HG02623 (cell line): ENCODE data around the gene SLC35F3.

Experiments
- ATAC-seq: cut with Tn5 transposase; IDR thresholded peaks from one replicate; pipeline ENCODE4 v1.9.1; 2021; ENCODE audit warnings: moderate library complexity; ENCODE audit not compliant: unreplicated experiment

The SLC35F3 gene

GRCh38 chr1:233909195-233909594, 4.7 kb downstream of the SLC35F3 start:
- no peak for ATAC-seq

GRCh38 chr1:233912447-233912846, 8.0 kb downstream of the SLC35F3 start:
- no peak for ATAC-seq

GRCh38 chr1:233912909-233913308, 8.4 kb downstream of the SLC35F3 start:
- no peak for ATAC-seq

- no peak for ATAC-seq
Observed at GRCh38 chr1:233916706-233917105, 12.2 kb downstream of the SLC35F3 start.

GRCh38 chr1:233919786-233920185, 15.3 kb downstream of the SLC35F3 start:
- ATAC-seq = no peak

GRCh38 chr1:233928123-233928522, 23.6 kb downstream of the SLC35F3 start:
- ATAC-seq = no peak

- ATAC-seq = no peak
Observed at GRCh38 chr1:233933339-233933738, 28.9 kb downstream of the SLC35F3 start.

DNA sequence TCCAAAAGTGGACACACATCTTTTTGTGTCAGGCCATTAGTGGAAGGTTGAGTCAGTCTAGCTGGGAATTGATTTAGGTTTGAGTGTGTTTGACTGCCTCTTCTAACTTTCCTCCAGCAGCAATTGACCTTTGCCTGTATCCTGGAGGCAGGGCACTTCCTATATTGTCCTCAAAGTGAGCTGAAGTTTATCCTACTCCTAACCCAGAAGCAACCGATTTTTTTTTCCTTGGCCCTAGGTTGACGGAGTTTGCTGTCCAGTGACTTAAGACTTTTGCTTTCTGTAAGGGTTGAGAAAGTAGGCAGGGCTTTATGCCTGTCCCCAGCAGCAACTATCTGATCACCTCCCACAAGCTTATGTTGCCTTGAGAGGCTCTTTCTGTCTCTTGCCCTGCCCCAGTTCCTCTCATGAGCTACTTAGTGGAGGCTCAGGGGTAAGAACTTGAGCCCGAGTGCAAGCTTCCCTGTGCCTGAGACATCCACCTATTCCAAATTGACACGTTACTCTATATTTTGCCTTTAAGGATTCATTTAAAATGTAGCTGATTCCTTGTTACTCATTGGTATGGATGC, 30.9 kb downstream of the SLC35F3 start:
- ATAC-seq = no peak

DNA sequence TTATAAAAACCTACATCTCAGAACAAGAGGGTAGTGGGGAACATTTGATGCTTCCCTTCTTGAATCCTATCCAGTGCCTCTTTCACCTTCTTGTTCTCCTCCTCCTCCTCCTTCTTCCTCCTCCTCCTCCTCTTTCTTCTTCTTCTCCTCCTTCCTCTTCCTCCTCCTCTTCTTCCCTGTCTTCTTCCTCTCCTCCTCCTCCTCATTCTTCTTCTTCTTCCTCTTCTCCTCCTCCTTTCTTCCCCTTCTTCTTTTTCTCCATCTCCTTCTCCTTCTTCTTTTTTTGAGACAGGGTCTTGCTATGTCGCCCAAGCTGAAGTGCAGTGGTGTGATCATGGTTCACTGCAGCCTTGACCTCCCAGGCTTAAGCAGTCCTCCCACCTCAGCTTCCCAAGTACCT, 31.9 kb downstream of the SLC35F3 start:
- no peak for ATAC-seq

GRCh38 chr1:233936842-233937241, 32.4 kb downstream of the SLC35F3 start:
- no peak for ATAC-seq

DNA sequence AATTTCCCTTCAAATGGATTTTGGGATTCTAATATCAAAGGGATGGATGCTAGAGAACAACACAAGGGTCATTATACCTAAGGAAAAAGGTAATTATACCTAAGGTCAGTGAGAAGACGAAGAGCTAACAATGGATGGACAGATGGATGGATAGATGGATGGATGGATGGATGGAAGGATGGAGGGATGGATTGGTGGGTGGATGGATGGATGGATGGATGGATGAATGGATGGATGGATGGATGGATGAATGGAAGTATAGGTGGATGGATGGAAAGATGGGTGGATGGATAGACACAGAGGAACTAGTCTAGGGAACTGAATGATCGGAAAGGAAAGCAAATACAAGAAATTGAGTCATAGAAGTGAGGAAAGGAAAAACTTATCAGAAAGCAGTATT, 34.0 kb downstream of the SLC35F3 start:
- ATAC-seq = no peak

GRCh38 chr1:233939451-233939850, 35.0 kb downstream of the SLC35F3 start:
- ATAC-seq = no peak

DNA sequence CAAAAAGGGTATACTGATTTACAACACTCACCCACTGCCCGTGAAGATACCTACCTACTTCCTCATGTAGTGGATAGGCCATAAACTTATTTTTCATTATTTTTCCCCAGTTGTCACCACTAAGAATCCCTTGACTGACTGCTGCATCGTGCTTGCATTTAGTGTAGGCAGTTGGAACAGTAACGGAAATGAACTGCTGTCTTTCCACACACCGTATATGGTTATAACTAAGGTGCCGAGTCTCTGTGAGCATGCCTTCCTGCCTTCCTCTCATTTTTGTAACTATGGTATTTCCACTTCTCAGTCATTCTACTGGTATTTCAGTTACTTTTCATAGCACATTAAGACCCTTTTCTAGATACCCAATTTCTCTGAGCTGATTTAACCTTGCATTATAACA, 36.4 kb downstream of the SLC35F3 start:
- no peak for ATAC-seq

DNA sequence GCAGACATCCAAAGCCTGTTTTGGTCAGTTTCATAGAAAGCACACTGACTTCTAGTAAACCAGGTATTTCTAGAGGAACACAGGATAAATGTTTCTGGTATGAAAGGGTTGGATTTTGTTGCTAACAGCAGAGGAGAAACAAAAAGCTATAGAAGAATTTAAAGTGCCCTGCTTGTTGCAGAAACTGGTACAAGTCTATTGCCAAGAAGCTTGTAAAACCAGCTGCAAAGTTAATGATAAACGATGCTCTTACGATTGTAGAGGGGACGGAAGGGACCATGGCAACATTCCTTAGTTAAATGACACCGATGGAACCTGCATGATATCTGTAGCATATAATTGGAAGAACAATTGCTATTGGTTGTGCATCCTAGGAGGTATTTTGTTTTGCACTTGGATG, 40.1 kb downstream of the SLC35F3 start:
- no peak for ATAC-seq

- ATAC-seq = no peak
Observed at GRCh38 chr1:233945573-233945972, 41.1 kb downstream of the SLC35F3 start.

DNA sequence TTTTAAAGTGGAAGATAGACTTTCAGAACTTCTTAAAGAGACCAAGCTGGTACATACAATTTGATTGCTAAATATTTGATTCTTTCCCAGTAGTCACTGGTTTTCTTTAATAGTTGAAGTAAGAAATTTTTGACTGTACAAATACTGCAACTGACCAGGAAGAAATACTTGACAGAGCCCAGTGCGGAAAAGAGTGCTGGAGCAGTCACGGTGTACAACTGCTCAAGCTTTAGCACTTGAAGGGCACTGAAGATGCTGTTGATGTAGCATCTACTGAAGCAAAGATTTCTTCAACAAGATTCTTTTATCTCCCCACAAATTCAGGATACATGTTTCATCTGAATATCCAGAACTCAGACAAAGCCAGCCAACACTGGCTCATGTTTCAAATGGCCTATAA, 41.5 kb downstream of the SLC35F3 start:
- ATAC-seq = no peak

DNA sequence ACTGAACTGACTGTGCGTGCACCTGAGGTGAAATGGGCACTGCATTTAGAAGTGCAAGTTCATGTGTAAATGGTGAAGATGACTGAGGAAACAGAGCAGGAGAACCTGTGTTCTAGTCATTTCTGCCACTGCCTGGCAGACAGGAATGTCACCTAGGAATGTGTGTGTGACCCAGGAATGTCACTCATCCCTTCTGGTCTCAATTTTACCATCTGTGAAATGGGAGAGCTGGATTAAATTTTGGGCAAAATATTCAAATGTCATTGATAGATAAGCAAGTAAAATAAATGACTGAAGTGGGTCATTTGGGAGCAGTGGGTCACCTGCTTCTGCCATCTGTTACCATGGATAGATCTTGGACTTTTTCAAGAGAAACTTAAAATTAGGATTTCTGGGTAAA, 42.2 kb downstream of the SLC35F3 start:
- ATAC-seq = no peak

- ATAC-seq = no peak
Observed at GRCh38 chr1:233951804-233952203, 47.3 kb downstream of the SLC35F3 start.

DNA sequence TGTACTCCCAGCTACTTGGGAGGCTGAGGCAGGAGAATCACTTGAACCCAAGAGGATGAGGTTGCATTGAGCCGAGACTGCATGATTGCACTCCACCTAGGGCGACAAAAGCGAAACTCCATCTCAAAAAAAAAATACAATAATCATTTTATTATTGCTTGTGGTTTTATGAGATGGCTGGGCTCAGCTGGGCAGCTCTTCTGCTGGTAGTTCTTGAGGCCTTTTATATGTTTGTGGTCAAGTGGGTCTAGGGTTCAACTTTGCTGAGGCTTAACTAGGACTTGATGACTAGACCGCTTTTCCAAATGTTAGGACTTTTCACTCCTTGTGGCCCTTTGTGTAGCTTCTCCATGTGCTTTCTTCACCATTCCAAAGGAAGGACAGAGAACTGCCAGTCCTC, 53.2 kb downstream of the SLC35F3 start:
- no peak for ATAC-seq

DNA sequence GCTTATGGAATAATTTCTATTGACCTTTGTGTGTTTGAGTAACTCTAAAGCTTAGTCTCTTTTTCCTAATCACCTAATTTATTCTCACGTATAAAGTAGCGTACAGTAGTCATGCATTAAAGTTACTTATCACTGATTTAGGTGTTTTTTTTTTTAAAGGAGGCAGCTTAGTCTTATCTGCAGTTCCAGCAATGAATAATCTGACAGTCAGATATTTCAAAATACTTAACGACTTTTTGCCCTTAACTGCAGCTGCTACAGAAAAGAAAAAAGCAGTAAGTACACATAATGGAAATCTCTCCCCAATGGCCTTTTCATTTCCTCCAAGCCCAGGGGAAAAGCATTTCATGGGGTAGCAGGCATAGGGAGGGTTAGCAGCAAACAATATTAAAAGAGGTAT, 54.6 kb downstream of the SLC35F3 start:
- no peak for ATAC-seq

- ATAC-seq = no peak
Observed at GRCh38 chr1:233959971-233960370, 55.5 kb downstream of the SLC35F3 start.

DNA sequence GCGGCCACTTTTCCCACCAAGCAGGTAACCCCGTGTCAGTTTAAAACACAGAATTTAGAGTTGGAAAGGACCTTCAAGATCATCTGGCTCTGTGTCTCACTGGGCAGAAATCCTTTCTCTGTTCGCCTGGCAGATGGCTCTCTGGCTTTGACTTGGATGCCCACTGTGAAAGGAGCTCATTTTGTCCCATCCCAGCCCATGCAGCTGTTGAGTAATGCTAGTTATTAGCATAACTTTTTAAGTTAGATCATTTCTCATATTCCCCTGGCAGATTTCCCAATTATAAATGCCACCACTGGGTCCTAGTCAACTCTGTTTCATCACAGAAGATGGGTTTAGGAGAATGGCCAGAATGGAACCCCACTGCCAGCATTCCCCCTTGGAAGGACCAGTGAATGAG, 55.9 kb downstream of the SLC35F3 start:
- ATAC-seq = no peak

DNA sequence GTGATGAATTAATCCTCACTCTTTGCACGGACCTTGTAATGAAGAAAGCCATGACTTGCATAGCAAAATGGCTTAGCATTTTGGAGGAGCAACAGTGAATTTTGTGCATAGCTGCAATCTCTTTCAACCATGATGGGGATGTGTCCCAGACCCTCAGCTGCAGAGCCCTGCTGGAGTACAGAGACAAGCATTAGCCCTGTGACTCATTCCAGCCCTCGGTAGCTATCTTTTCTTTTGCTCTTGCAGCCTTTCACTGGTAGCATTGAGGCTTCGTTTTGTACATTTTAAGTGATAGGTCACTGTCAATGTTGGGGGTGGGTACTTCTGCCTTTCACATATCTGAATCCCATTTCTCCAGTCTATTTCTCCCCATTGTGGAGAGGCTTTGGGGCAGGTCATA, 58.4 kb downstream of the SLC35F3 start:
- ATAC-seq = no peak

DNA sequence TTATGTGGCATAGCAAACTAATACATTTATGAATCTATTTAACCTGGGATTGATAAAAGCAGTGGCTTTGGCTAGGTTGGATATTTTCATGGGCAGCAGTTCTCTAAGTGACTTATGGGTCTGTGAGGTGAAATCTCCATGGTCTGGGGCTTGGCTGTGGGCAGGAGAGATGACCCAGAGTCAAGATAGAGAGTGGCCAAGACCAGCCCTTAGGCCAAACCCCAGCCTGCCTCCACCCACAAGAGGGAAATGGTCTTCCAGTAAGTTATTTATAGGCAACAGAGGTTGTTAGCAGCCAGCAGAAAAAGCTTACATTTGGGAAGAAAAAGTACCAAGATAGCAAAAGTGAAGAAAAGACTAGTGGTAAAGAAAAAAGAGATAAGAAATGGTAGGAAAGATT, 61.4 kb downstream of the SLC35F3 start:
- no peak for ATAC-seq
